ENCODE measurements around the gene FBXL20.

- TF ChIP-seq, protein P1, sequence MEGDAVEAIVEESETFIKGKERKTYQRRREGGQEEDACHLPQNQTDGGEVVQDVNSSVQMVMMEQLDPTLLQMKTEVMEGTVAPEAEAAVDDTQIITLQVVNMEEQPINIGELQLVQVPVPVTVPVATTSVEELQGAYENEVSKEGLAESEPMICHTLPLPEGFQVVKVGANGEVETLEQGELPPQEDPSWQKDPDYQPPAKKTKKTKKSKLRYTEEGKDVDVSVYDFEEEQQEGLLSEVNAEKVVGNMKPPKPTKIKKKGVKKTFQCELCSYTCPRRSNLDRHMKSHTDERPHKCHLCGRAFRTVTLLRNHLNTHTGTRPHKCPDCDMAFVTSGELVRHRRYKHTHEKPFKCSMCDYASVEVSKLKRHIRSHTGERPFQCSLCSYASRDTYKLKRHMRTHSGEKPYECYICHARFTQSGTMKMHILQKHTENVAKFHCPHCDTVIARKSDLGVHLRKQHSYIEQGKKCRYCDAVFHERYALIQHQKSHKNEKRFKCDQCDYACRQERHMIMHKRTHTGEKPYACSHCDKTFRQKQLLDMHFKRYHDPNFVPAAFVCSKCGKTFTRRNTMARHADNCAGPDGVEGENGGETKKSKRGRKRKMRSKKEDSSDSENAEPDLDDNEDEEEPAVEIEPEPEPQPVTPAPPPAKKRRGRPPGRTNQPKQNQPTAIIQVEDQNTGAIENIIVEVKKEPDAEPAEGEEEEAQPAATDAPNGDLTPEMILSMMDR (IDR thresholded peaks at IDR 0.05 in 2 of 3, conservative IDR thresholded peaks at IDR 0.05 in 1 of 3; ENCODE audit: borderline replicate concordance in 1 of 3, insufficient read depth in 1 of 3, low read depth in 2 of 3, low read length in 2 of 3) = no peak
- TF ChIP-seq EZH2 (IDR thresholded peaks at IDR 0.05) (no peak), POLR2A (IDR thresholded peaks at IDR 0.05; ENCODE audit: borderline replicate concordance, extremely low read depth, insufficient read depth, insufficient read length) (no peak), JUND (IDR thresholded peaks at IDR 0.05) (no peak), YY1 (IDR thresholded peaks at IDR 0.05; ENCODE audit: extremely low read depth, insufficient replicate concordance, low read depth, low read length) (no peak), ZNF274 (IDR thresholded peaks at IDR 0.05; ENCODE audit: low read depth, low read length) (no peak), RAD21 (IDR thresholded peaks at IDR 0.05; ENCODE audit: low read depth) (no peak), SRF (IDR thresholded peaks at IDR 0.05; ENCODE audit: low read depth) (no peak)
These were observed 183.6 kb downstream of the FBXL20 start for GRCh38 chr17:39217734-39218369.

All from HCT116 (cell line).